IPS DF 6.9 (cell line): ENCODE results near the gene DDX27.

Source experiments
- DNase-seq: peaks from one replicate; pipeline ENCODE4 v3.0.0-alpha.2; 2013; ENCODE audit warnings: low read depth, low spot score
- H3K27ac ChIP-seq: one replicate; pipeline ENCODE4 v1.5.1; 2013; ENCODE audit warnings: low read length, control low read depth
- H3K27me3 ChIP-seq: 2 replicates; pipeline ENCODE4 v1.6.1; 2013; ENCODE audit warnings: mild to moderate bottlenecking, low read length; ENCODE audit not compliant: control insufficient read depth, insufficient read depth
- H3K36me3 ChIP-seq: 2 replicates; pipeline ENCODE4 v1.6.1; 2013; ENCODE audit warnings: low read length; ENCODE audit not compliant: control insufficient read depth, insufficient read depth
- H3K4me1 ChIP-seq: 2 replicates; pipeline ENCODE4 v1.6.1; 2013; ENCODE audit warnings: low read length; ENCODE audit not compliant: control insufficient read depth, insufficient read depth
- H3K4me3 ChIP-seq: 2 replicates; pipeline ENCODE4 v1.5.1; 2013; ENCODE audit warnings: mild to moderate bottlenecking, low read length
- H3K9me3 ChIP-seq: 2 replicates; pipeline ENCODE4 v1.6.1; 2013; ENCODE audit warnings: low read length, inconsistent platforms; ENCODE audit not compliant: control insufficient read depth, insufficient read depth
- WGBS: extraction: QIAGEN DNeasy Blood & Tissue Kit; methylation state at CpG from one replicate; pipeline ENCODE4 v1.1.7; 2013; ENCODE audit warnings: mixed read lengths, missing lambda C conversion rate; ENCODE audit not compliant: insufficient read length, insufficient coverage; 5-methylcytosine and 5-hydroxymethylcytosine counted together

The DDX27 gene

DNA sequence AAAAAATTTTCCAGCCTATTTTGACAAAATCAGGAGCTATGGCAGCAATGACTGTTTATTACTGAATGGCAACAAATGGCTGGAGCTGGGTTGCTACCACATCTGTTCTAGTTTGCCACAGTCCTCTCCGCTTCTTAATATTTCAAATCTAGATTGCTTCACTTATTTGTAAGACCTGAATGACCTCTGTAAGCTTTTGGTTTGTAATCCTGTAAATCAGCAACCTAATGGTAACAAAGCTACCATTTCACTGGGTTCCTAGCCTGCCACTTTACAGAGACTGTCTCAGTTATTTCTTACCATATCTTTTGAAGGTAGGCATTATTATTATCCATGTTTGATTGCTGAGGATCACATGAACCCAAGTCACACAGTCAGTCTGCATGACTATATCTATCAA is 43.2 kb downstream of the DDX27 start:
- no peak for DNase-seq
- WGBS: no CpG with 5 or more reads among the region's 1 CpG
- Histone ChIP-seq H3K27ac (no peak overlapping the region), H3K27me3 (no peaks in the 10 kb centered on the region), H3K4me3 (no peak overlapping the region), H3K36me3 (peaks cover 8% of the 10 kb centered on the region; the same call in 1 of the 2 replicates), H3K9me3 (no peaks in the 10 kb centered on the region), H3K4me1 (no peaks in the 10 kb centered on the region)

DNA sequence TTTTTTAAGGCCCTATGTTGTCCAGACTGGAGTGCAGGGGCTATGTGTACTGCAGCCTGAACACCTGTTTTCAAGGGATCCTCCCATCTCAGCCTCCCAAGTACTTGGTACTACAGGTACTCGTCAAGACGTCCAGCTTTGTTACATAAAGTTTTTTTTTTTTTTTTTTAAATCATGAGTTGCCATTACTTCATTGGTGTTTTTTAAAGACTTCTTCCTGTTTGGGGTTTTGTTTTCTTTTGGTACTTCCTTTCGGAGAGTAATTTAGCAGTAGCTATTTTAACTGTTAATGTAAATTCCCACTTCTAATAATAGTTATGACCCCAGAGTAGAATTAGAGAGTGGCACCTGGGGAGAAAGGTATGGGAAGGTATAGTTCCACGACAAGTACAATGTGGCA is 48.1 kb downstream of the DDX27 start:
- no peaks in the 10 kb centered on the region for H3K27me3 ChIP-seq
- no peak overlapping the region for H3K27ac ChIP-seq
- no peaks in the 10 kb centered on the region for H3K4me1 ChIP-seq
- no peak overlapping the region for H3K4me3 ChIP-seq
- peaks cover 12% of the 10 kb centered on the region; the same call in 1 of the 2 replicates for H3K36me3 ChIP-seq
- DNase-seq: no peak
- no CpG with 5 or more reads among the region's 4 CpGs for WGBS
- no peaks in the 10 kb centered on the region for H3K9me3 ChIP-seq

DNA sequence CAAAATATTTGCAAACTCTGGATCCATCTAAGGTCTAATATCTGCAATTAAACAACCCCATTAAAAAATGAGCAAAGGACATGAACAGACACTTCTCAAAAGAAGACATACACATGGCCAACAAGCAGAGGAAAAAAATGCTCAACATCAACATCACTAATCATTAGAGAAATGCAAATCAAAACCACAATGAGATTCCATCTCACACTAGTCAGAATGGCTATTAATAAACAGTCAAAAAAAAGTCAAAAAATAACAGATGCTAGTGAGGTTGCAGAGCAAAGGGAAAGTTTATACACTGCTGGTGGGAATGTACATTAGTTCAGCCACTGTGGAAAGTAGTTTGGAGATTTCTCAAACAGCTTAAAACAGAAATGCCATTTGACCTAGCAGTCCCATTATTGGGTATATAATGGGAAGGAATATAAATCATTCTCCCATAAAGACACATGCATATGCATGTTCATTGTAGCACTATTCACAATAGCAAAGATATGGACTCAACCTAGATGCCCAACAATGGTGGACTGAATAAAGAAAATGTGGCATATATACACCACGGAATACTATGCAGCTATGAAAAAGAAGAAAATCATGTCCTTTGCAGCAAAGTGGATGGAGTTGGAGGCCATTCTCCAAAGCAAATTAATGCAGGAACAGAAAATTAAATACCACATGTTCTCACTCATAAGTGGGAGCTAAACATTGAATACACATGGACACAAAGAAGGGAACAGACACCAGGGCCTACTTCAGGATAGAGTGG is 49.6 kb downstream of the DDX27 start:
- Histone ChIP-seq H3K27ac (no peak overlapping the region), H3K36me3 (peaks cover 6% of the 10 kb centered on the region; the same call in 1 of the 2 replicates), H3K9me3 (no peaks in the 10 kb centered on the region), H3K27me3 (no peaks in the 10 kb centered on the region), H3K4me1 (no peaks in the 10 kb centered on the region), H3K4me3 (no peak overlapping the region)
- no peak for DNase-seq
- WGBS: no CpG with 5 or more reads among the region's 1 CpG

- Histone ChIP-seq H3K4me1 (no peaks in the 10 kb centered on the region), H3K4me3 (no peak overlapping the region), H3K27me3 (no peaks in the 10 kb centered on the region), H3K36me3 (peaks cover 6% of the 10 kb centered on the region; the same call in 1 of the 2 replicates), H3K9me3 (no peaks in the 10 kb centered on the region), H3K27ac (no peak overlapping the region)
- no CpG with 5 or more reads among the region's 7 CpGs for WGBS
- DNase-seq: no peak
Measured at GRCh38 chr20:49270177-49270576, 51.0 kb downstream of the DDX27 start.

DNA sequence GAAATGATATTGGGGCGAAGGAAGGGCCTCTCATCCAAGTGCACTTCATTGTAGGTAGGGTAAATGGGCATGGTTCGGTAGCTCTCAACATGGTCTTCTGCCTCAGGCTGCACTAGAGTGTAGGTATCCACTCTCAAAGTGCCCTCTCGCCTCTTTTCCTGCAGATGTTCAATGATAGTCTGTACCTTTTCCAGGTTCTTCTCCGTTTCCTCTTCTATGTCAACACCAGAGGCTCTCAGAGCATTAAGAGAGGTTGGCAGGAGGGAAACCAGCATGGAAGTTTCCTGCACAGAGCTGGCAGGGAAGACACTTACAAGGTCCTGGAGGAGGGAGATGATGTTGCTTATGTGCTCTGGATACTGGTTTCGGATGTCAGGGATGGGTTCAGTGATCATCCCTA is 51.5 kb downstream of the DDX27 start:
- no peak overlapping the region for H3K4me3 ChIP-seq
- H3K9me3 ChIP-seq: no peaks in the 10 kb centered on the region
- H3K27ac ChIP-seq: no peak overlapping the region
- no CpG with 5 or more reads among the region's 5 CpGs for WGBS
- H3K4me1 ChIP-seq: no peaks in the 10 kb centered on the region
- no peak for DNase-seq
- no peaks in the 10 kb centered on the region for H3K27me3 ChIP-seq
- H3K36me3 ChIP-seq: peaks cover 6% of the 10 kb centered on the region; the same call in 1 of the 2 replicates

DNA sequence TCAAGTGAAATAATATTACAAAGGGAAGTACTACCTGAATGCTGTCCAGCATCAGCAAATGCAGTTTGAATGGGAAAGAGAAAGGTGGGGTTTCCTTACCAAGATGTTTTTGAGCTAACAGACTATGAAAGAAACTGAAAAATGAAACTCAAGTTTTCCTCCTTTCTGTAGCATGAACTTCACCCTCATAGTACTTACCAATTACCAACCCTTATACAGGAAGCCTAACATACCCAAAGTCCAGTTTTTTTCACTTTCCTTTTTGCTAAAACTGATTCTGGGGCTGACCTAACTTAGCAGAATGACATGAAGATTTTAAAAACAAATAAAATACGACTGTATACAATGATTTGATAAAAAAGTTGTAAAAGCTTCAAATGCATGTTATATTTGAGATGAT is 53.4 kb downstream of the DDX27 start:
- no peaks in the 10 kb centered on the region for H3K4me1 ChIP-seq
- DNase-seq: no peak

DNA sequence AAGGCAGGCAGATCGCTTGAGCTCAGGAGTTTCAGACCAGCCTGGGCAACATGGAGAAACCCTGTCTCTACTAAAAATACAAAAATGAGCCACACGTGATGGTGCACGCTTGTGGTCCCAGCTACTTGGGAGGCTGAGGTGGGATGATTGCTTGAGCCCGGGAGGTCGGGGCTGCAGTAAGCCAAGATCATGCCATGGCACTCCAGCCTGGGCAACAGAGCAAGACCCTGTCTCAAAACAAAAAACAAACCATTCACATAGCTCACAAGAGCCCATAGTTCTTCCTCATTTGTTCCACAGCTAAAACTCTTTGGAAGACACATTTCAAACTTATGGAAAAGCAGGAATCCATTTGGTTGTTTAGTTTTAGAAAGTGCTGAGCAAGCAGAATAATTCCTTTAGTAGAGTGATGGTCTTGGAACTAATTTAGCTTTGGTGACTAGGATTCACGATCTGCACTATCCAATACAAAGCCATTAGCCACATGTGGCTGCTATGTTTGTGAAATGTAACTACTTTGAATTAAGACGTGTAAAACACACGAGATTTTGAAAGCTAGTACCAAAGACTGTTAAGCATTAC is 54.6 kb downstream of the DDX27 start:
- no peak for DNase-seq
- no peak overlapping the region for H3K27ac ChIP-seq
- no peak overlapping the region for H3K4me3 ChIP-seq
- H3K36me3 ChIP-seq: peaks cover 6% of the 10 kb centered on the region; the same call in 1 of the 2 replicates
- H3K4me1 ChIP-seq: no peaks in the 10 kb centered on the region
- WGBS: no CpG with 5 or more reads among the region's 8 CpGs
- no peaks in the 10 kb centered on the region for H3K9me3 ChIP-seq
- H3K27me3 ChIP-seq: no peaks in the 10 kb centered on the region

More for the DNA sequence above, 53.4 kb downstream of the DDX27 start:
- no peak overlapping the region for H3K27ac ChIP-seq
- H3K9me3 ChIP-seq: no peaks in the 10 kb centered on the region
- no peak overlapping the region for H3K4me3 ChIP-seq
- H3K27me3 ChIP-seq: no peaks in the 10 kb centered on the region
- peaks cover 6% of the 10 kb centered on the region; the same call in 1 of the 2 replicates for H3K36me3 ChIP-seq
- WGBS: no CpG with 5 or more reads among the region's 1 CpG

GRCh38 chr20:49275216-49275615 is 56.0 kb downstream of the DDX27 start:
- H3K4me1 ChIP-seq: no peaks in the 10 kb centered on the region
- H3K4me3 ChIP-seq: no peak overlapping the region
- peaks cover 18% of the 10 kb centered on the region; the same call in 1 of the 2 replicates for H3K36me3 ChIP-seq
- WGBS: no CpG with 5 or more reads among the region's 4 CpGs
- no peak overlapping the region for H3K27ac ChIP-seq
- no peaks in the 10 kb centered on the region for H3K9me3 ChIP-seq
- H3K27me3 ChIP-seq: no peaks in the 10 kb centered on the region
- DNase-seq: no peak

DNA sequence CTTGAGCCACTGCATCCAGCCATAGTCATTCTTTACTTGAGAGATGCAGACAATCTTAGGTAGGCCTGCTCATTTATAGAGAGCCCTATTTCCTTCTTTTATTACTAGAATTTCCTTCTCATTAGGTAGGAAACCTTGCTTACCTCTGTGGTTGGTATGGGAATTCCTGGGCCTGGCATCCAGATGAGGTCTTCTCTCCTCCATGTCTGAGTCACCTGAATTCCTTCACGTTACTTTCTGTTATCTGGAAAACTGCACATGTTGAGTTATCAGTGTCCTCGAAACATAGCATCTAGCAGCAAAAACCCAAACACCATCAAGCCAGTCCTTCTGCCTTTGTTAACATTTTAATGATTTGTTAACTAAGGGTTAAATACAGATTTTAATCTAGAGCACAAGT is 56.4 kb downstream of the DDX27 start:
- H3K36me3 ChIP-seq: peaks cover 22% of the 10 kb centered on the region; the same call in 1 of the 2 replicates
- WGBS: no CpG with 5 or more reads among the region's 2 CpGs
- H3K9me3 ChIP-seq: no peaks in the 10 kb centered on the region
- H3K4me1 ChIP-seq: no peaks in the 10 kb centered on the region
- no peaks in the 10 kb centered on the region for H3K27me3 ChIP-seq
- no peak overlapping the region for H3K4me3 ChIP-seq
- H3K27ac ChIP-seq: no peak overlapping the region
- DNase-seq: no peak

DNA sequence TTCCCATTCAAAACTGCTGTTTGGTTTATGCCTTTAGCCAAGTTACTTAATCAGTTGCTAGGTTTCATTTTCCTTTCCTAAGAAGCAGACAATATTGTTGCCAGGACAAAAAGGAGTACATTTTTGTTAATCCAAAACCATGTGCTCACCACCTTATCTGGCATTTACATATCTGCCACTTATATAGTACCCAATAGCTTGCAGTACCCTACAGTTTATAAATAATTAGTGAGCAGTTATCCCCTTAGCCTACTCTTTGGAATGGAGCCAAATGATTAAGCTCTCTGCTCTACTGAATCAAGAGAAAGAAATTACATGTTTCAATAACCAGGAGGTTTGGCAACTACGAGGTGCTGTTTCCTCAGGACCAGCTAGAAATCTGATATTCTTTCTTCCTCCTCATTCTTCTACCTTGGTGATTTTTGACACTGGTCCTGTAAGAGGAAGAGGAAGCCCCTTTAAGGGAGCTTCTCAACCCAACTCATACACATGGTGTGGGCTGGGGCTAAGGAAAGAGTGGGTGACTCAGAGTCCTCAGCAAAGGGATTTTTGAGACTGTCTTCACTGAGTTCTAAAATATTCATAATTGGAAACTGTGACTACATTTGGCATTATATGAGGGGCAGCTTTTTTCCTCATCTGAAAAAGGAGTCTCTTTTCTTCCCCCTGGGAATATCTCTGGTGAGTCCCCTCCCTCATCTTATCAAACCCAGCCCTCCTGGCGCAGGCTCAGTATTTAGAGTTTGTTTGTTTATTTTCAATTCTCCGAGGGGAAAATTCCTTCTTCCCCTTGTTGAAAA is 57.1 kb downstream of the DDX27 start:
- Histone ChIP-seq H3K4me3 (no peak overlapping the region), H3K4me1 (no peaks in the 10 kb centered on the region), H3K27ac (no peak overlapping the region), H3K9me3 (no peaks in the 10 kb centered on the region), H3K27me3 (no peaks in the 10 kb centered on the region), H3K36me3 (peaks cover 25% of the 10 kb centered on the region; the same call in 1 of the 2 replicates)
- WGBS: no CpG with 5 or more reads among the region's 3 CpGs
- DNase-seq: no peak
